Loucy (cell line): Measurements from ENCODE around the gene RAET1E.
"Not testable (repeated sequence)": the region's sequence is repeated elsewhere in the genome, so short reads cannot be mapped to it uniquely, and the experiment has no call there.

Experiments used
- CTCF ChIP-seq: fragments of 200-600 bp; sonication (generic); conservative IDR thresholded peaks from 2 replicates; pipeline ENCODE4 v1.5.1; 2014; ENCODE audit warnings: mild to moderate bottlenecking, antibody characterized with exemption, low read length
- EZH2phosphoT487 ChIP-seq: fragments of 200-600 bp; IDR thresholded peaks from 2 replicates; pipeline ENCODE4 v1.6.1; 2018; ENCODE audit warnings: antibody characterized with exemption, mild to moderate bottlenecking, moderate library complexity, borderline replicate concordance

DNA sequence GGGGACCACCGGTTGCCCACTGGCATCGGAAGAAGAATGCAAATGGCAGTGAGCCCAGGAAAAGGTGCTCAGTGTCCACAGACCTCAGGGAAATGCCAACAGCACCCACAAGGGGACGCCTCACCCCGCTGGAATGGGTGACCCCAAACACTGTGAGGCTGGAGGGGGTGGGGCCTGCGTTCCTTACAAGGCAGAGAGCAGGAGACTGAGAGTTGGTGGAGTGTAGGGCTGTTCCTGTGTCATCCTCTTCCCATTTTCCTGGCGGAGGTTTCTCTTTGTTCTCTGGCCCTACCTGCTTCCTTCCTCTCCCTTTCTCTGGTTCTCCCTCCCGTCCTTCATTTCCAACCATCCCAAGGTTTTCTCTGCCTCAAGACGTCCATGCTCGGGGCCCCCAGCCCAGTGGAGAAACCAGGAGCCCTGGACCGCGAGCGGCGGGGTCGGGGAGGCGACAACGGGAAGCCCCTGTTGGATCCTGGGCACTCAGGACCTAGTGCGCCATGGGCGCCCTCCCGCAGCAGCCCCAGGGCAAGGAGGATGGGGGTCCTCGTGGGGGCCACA, 40.2 kb upstream of the RAET1E start:
- TF ChIP-seq CTCF, EZH2phosphoT487: not testable (repeated sequence)
